Dermis blood vessel endothelial cell (primary cell): Measurements from ENCODE around the gene MUC2. TPM values are rescaled to one million over a fixed set of nuclear protein-coding genes. Genes with fewer than 3 reads are reported as not detected.

Experiments
- DNase-seq: peaks from one replicate; pipeline ENCODE4 v3.0.0; 2010
- total RNA-seq: library from RNA; depleted of rRNA; stranded (reverse); fragments of >200 nt; gene quantifications from 2 replicates; pipeline ENCODE4 v1.2.3, GENCODE V29; 2014

MUC2 gene
- total RNA-seq, 1 donor from 2014 or later, result not detected

GRCh38 chr11:1052133-1053011 is 22.3 kb upstream of the MUC2 start:
- DNase-seq, result no peak

GRCh38 chr11:1053121-1053901 is 21.4 kb upstream of the MUC2 start:
- no peak for DNase-seq

GRCh38 chr11:1054143-1055108 is 20.2 kb upstream of the MUC2 start:
- DNase-seq, result peak; percentile 26

- no peak for DNase-seq
These were observed 19.5 kb upstream of the MUC2 start for GRCh38 chr11:1055109-1055703.

GRCh38 chr11:1055990-1056771 is 18.5 kb upstream of the MUC2 start:
- DNase-seq, result no peak

- no peak for DNase-seq
These were observed 16.9 kb upstream of the MUC2 start for GRCh38 chr11:1057806-1058205.

GRCh38 chr11:1059759-1060158 is 14.9 kb upstream of the MUC2 start:
- DNase-seq, result no peak

- no peak for DNase-seq
These were observed 14.3 kb upstream of the MUC2 start for GRCh38 chr11:1060410-1060809.

- DNase-seq, result peak; percentile 55
These were observed 13.6 kb upstream of the MUC2 start for GRCh38 chr11:1060852-1061616.

GRCh38 chr11:1062075-1062820 is 12.4 kb upstream of the MUC2 start:
- no peak for DNase-seq

- DNase-seq, result no peak
These were observed 10.5 kb upstream of the MUC2 start for GRCh38 chr11:1064167-1064566.

- no peak for DNase-seq
These were observed 6.7 kb upstream of the MUC2 start for GRCh38 chr11:1067812-1068496.

GRCh38 chr11:1069740-1070139 is 4.9 kb upstream of the MUC2 start:
- DNase-seq, result no peak

GRCh38 chr11:1070594-1071462 is 3.8 kb upstream of the MUC2 start:
- DNase-seq, result no peak

- DNase-seq, result no peak
These were observed 3.0 kb upstream of the MUC2 start for GRCh38 chr11:1071571-1072115.

- peak; percentile 74 for DNase-seq
These were observed 2.4 kb upstream of the MUC2 start for GRCh38 chr11:1072116-1072820.

GRCh38 chr11:1072821-1073231 is 1.8 kb upstream of the MUC2 start:
- no peak for DNase-seq
